Erythroblast (primary cell): Measurements from ENCODE around the gene DNAJB1.
"Not testable (repeated sequence)": the region's sequence is repeated elsewhere in the genome, so short reads cannot be mapped to it uniquely, and the experiment has no call there.

Experiments
- DNase-seq, 2 experiments: peaks; one replicate each; lab custom pipeline; 2025; lab: John Stamatoyannopoulos, UW
- GATA1 ChIP-seq: IDR thresholded peaks from 2 replicates; pipeline ENCODE4 v1.6.1; 2011; ENCODE audit warnings: low read depth, mild to moderate bottlenecking, control low read depth, low read length, moderate library complexity
- POLR2A ChIP-seq: IDR thresholded peaks from 2 replicates; pipeline ENCODE4 v1.6.1; 2011; ENCODE audit warnings: mild to moderate bottlenecking, low read length

Gene DNAJB1

GRCh38 chr19:14544047-14544446, 25.9 kb upstream of the DNAJB1 start:
- TF ChIP-seq POLR2A (no peak), GATA1 (no peak)
- DNase-seq: no peak

DNA sequence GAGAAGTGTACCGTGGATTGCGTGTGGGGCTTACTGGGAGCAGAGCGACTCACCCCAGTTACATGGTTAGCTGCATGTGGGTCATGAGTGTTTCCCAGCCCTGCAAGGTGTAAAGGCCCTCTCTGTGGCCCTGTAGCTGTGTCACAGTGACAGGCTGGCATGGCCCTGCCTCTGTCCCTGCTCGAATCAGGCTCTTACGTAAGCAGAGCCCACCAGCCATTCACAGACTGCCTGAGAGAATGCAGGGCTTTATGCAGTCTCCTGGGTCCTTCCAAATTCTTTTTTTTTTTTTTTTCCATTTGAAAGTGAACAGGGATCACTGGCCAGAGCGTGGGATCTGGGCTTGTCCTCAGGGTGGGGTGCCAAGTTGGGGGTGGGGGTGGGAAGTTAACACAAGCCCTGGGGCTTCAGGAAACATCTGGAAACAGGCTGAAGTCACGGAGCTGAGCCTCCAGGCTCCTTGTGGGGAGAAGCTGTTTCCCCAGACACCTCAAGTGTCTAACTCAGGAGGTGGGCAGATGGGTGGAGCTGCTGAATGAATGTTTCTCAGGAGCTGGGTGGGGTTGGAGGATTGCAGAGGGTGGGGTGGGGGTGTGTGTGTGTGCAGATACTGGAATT, 24.6 kb upstream of the DNAJB1 start:
- peak; percentile 46 to 60 for DNase-seq
- TF ChIP-seq POLR2A (no peak), GATA1 (no peak)

DNA sequence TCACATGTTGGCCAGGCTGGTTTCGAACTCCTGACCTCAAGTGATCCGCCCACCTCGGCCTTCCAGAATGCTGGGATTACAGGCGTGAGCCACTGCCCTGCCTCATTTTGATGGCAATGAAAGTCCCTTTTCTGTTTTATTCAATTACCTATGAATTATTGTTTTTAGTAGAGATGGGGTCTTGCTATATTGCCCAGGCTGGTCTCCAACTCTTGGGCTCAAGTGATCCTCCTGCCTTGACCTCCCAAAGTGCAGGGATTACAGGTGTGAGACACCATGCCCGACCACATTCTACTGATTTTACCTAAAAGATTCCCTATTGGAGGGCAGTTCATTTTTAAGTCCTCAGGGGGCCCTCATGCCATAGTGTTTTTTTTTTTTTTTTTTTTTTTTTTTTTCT, 23.8 kb upstream of the DNAJB1 start:
- DNase-seq: not testable (repeated sequence)

- TF ChIP-seq POLR2A (no peak), GATA1 (no peak)
- DNase-seq: no peak
Measured at GRCh38 chr19:14540741-14541525, 22.7 kb upstream of the DNAJB1 start.

DNA sequence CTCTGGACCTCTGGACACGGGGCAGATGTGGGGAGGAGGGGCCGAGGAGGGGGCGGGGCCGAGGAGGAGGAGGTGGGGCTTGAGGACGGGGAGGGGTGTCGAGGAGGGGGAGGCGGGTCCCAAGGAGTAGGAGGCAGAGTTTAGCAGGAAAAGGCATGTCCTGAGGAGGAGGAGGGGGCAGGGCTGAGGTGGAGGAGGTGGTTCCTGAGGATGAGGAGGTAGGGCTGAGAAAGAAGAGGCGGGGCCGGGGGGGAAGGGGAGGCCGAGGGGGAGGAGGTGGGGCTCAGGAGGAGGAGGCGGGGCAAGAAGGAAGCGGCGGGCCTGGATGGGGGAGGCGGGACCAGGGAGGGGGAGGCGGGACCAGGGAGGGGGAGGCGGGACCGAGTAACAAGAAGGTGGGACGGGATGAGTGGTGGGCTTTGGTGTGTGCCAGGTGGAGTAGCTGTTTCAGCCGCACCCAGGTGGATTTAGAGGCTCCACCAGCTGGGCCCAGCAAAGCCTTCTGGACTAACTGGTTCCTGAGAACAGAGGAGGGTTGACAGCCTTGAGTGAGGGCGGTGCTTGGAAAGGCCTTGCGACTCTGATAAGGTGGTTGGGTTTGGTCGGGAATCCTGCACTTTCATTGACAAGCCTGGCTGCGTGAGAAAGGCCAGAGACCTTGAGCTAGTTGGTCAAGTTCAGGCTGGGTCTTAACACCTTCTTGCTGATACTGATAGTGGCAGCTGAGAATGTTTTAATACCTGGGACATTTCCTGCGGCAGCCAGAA, 18.9 kb upstream of the DNAJB1 start:
- peak; percentile 22 for TF ChIP-seq POLR2A
- TF ChIP-seq GATA1: no peak
- peak; percentile 92 to 94 for DNase-seq

- peak in 1 of 2 experiments; percentile 58 for DNase-seq
- TF ChIP-seq POLR2A: no peak
- TF ChIP-seq GATA1: no peak
Measured at GRCh38 chr19:14533450-14533849, 15.3 kb upstream of the DNAJB1 start.

DNA sequence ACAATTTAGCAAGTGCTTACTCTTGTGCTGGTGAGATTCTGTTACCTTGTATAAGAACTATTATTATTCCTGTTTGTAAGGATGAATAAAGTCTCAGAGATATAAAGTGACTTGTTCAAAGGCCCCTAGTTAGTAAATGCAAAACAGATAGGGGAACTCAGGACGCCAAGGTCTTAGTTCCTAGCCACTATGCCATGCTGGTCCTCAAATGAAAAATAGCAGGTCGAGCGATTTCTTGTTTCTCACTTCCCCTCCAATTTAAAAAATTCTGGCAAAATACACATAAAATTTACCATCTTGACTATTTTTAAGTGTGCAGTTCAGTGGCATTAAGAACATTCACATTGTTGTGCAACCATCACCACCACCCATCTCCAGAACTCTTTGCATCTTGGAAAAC, 12.3 kb upstream of the DNAJB1 start:
- no peak for DNase-seq
- TF ChIP-seq GATA1: no peak

DNA sequence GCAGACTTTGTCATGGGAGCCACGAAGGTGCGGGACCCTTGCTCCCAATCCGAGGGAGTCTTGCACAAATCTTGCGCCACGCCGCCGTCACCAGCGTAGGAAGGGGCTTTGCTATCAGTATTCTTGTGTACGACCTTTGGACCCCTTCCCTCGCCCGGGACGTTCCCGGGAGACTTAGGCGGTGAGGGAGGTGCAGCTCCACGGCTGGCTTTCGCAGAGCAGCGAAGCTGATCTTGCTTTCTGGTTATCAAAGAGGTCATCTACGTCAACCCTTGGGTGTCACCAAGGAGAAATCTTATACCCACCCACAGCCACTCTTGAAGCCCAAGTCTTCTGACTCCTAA, 11.8 kb upstream of the DNAJB1 start:
- TF ChIP-seq POLR2A: no peak
- TF ChIP-seq GATA1: no peak
- peak; percentile 76 to 88 for DNase-seq

DNA sequence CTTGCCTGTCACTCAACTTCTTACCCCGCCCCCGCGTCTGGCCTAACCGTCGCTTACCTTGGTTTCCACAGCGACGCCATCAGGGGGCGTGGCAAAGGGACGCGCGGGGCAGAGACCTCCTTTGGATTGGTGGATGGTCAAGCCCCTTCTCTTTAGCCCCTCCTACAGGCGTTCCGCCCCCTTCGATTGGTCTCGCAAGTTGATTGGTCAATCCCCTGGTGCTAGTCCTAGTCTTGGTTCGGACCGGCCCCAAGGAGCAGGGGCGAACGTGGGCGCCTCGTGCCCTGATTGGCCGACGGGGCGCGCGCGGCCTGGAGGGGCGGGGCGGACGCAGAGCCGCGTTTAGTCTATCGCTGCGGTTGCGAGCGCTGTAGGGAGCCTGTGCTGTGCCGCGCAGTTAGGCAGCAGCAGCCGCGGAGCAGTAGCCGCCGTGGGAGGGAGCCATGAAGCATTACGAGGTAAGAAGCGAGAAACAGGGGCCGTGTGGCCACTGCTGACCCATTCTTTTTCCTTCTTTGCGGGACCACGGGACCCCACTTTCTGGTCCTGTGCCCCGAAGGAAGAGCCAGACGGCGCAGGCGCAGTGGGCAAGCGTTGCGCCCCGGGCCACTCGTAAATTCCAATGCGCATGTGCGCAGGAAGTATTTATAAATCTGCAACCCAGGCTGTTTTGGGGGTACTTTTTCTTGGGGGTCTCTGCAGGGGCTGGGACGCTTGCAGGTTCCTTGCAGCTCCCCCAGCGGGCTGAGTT, 11.2 kb upstream of the DNAJB1 start, which contains the start of gene TECR:
Gene TECR, plus strand, starts transcription at position 341 of the 751 bp plus-strand sequence. Its CDS starts 103 bp downstream, at position 444.
- TF ChIP-seq GATA1: no peak
- TF ChIP-seq POLR2A: peak; percentile 97
- peak; percentile 100 for DNase-seq

- no peak for TF ChIP-seq GATA1
- TF ChIP-seq POLR2A: no peak
- no peak for DNase-seq
Measured at GRCh38 chr19:14528419-14529253, 10.4 kb upstream of the DNAJB1 start.

GRCh38 chr19:14526423-14526822, 8.2 kb upstream of the DNAJB1 start:
- DNase-seq: no peak
- TF ChIP-seq GATA1 (no peak), POLR2A (no peak)

GRCh38 chr19:14525729-14526128, 7.5 kb upstream of the DNAJB1 start:
- DNase-seq: no peak
- no peak for TF ChIP-seq POLR2A
- TF ChIP-seq GATA1: no peak

DNA sequence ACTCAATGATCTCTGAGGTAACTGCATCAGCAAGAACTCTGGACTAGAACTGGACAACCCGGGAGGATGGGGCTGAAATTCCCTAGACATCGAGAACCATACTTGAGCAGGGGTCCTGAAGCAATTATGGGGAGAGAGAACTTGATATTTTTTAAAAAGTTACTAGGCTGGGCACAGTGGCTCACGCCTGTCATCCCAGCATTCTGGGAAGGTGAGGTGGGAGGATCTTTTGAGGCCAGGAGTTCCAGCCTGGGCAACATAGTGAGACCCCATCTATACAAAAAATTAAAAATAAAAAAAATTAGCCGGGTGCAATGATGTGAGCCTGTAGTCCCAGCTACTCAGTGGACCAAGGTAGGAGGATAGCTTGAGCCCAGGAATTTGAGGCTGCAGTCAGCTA, 2.3 kb upstream of the DNAJB1 start:
- no peak for DNase-seq
- no peak for TF ChIP-seq POLR2A
- TF ChIP-seq GATA1: no peak
